GM12878 (cell line): ENCODE data around the gene PTCH2. TPM values are rescaled to one million over a fixed set of nuclear protein-coding genes. Genes with fewer than 3 reads are reported as not detected.

Experiments
- ESRRA ChIP-seq: IDR thresholded peaks from 2 replicates; pipeline ENCODE4 v1.6.1; 2012; ENCODE audit warnings: mild to moderate bottlenecking, low read length, improper control_type of control experiment
- MTA2 ChIP-seq: fragments of 450-650 bp; IDR thresholded peaks from 2 replicates; pipeline ENCODE4 v1.6.1; 2016; ENCODE audit warnings: low read depth, mild to moderate bottlenecking, moderate library complexity
- NKRF ChIP-seq: fragments of 450-650 bp; conservative IDR thresholded peaks from 2 replicates; pipeline ENCODE4 v1.6.1; 2017; ENCODE audit warnings: mild to moderate bottlenecking, moderate library complexity
- SKIL ChIP-seq: fragments of 450-650 bp; IDR thresholded peaks from 2 replicates; pipeline ENCODE4 v1.6.1; 2017; ENCODE audit warnings: mild to moderate bottlenecking, low read depth, inconsistent platforms; ENCODE audit not compliant: poor library complexity, severe bottlenecking
- TARDBP ChIP-seq: IDR thresholded peaks from 2 replicates; pipeline ENCODE4 v1.6.1; 2016; ENCODE audit warnings: borderline replicate concordance
- ZNF24 ChIP-seq: fragments of 450-650 bp; IDR thresholded peaks from 2 replicates; pipeline ENCODE4 v1.6.1; 2017; ENCODE audit warnings: antibody characterized with exemption, mild to moderate bottlenecking
- polyA plus RNA-seq, 11 experiments: library from polyadenylated mRNA; depleted of rRNA in 4 of 11; unstranded in 6 of 11; stranded (reverse) in 5 of 11; fragments of >200 nt; fragmentation: Nextera tagmentation in 4 of 11; fragmentation: Illumina TruSeq in 1 of 11; extraction: Ambion mirVana in 4 of 11; extraction: Trizol in 1 of 11; gene quantifications; 1 replicate in 1 of 11; 2 replicates in 10 of 11; pipeline versions ENCODE4 v1.2.1 to v1.2.3, GENCODE V29; 2011 to 2016; ENCODE audit warnings: inconsistent platforms in 2 of 11, missing spikeins in 2 of 11, low read depth in 1 of 11
- total RNA-seq, 4 experiments: library from RNA; depleted of rRNA in 3 of 4; stranded (reverse); fragments of >200 nt in 3 of 4; fragmentation: Illumina TruSeq in 1 of 4; extraction: Trizol in 1 of 4; gene quantifications; 2 replicates each; pipeline versions ENCODE4 v1.2.1 to v1.2.3, GENCODE V29; 2013 to 2021

The PTCH2 gene
- total and polyA plus RNA-seq, 10 of the 15 experiments (the other 5 are each of a cell fraction or from before 2014, with no cell fraction given): 0.03 to 8.4 (median 0.10) TPM

GRCh38 chr1:44821240-44821715 lies 21.8 kb downstream of the PTCH2 start (continued):
- TF ChIP-seq NKRF (no peak), TARDBP (no peak), MTA2 (no peak), ZNF24 (no peak), ESRRA (no peak), SKIL (no peak)
